ENCODE results near the gene GAS2. TPM values are rescaled to one million over a fixed set of nuclear protein-coding genes. Genes with fewer than 3 reads are reported as not detected.

The GAS2 gene
- total RNA-seq, 2 donors from 2014 or later: 0.95 TPM; not detected in 1

DNA sequence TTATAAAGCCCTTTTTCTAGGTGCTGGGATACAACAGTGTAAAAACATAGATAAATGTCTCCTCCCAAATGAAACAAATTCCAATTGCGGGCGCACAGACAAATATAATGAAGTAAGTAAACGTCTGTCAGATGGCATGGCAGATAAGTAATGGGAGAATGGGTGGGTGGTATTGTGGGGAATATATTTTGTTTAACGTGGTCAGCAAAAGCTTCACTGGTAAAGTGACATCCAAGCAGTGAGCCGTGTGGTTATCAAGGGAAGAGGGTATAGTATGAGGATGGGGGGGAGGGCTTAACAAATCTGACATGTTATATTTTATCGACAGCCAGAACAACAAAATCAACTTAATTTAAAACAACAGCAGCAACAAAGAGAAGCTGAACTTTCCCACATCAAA is 162.0 kb downstream of the GAS2 start:
- Histone ChIP-seq H3K27ac (no peak overlapping the region), H3K27me3 (replicated peaks; ENCODE audit: insufficient read depth) (no peaks in the 10 kb centered on the region), H3K9me3 (no peaks in the 10 kb centered on the region), H3K36me3 (peaks cover 5% of the 10 kb centered on the region), H3K4me3 (peak overlapping the region; percentile 100), H3K4me1 (ENCODE audit: control insufficient read depth in 1 of 2, low read depth in 2 of 2) (peaks cover 9 to 11% of the 10 kb centered on the region in 2 donors)
- ATAC-seq (ENCODE audit: insufficient number of reproducible peaks, low FRiP score, low read depth) (no peak), DNase-seq (ENCODE audit: low spot score) (no peak)
- no peak for TF ChIP-seq CTCF (IDR thresholded peaks at IDR 0.05)

DNA sequence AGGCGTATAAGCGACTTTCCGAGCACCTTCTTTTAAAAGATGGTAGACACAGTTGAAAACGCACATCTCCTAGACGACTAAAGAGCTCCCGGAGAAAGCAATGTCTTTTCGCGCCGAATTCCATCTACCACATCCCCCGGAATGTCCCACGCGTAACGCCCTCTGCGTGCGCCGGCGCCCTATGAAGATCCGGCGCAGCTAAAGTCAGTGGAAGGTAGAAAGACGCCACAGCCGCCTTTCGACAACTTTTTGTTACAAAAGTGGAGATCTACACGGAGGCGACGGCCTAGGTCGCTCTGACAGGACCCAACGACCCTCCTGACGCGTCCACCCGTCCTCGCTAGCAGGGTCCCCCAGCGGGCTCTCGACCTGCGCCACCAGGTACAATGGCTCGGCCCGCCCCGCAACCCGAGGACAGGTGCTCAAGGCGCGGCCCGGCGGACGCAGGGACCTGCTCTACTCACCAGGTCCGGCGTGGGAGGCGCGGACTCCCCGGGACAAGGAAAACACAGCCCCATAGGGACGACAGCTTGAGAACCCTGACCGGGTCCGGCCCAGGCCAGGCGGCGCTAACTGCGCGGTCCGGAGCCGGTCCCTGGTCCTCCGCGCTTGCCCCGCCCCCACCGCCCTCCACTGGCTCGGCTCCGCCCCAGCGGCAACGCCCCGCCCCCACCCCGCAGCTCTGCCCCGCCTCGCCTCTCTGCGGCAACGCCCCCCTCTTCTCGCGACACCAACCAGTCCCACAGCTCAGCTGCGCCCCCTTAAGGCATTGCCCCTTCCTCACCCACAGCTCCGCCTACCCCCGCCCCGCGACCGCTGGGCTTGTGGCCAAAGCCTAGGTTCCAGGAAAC is 163.0 kb downstream of the GAS2 start, which contains the start of gene SVIP:
SVIP (minus strand) TSS at position 571 of the 851 bp plus-strand sequence; CDS start at position 518, 53 bp downstream.
- H3K27me3 ChIP-seq (replicated peaks; ENCODE audit: insufficient read depth): no peaks in the 10 kb centered on the region
- TF ChIP-seq CTCF (IDR thresholded peaks at IDR 0.05): peak; percentile 50
- H3K4me1 ChIP-seq (ENCODE audit: control insufficient read depth in 1 of 2, low read depth in 2 of 2): peaks cover 9 to 11% of the 10 kb centered on the region in 2 donors
- H3K27ac ChIP-seq: peak within 1 kb of the TSS; percentile 83 to 84
- DNase-seq (ENCODE audit: low spot score) (peak; percentile 81), ATAC-seq (ENCODE audit: insufficient number of reproducible peaks, low FRiP score, low read depth) (peak; percentile 90)
- no peaks in the 10 kb centered on the region for H3K9me3 ChIP-seq
- H3K4me3 ChIP-seq: peak within 1 kb of the TSS; percentile 100
- H3K36me3 ChIP-seq: peaks cover 4% of the 10 kb centered on the region

- no peaks in the 10 kb centered on the region for H3K9me3 ChIP-seq
- H3K4me1 ChIP-seq (ENCODE audit: control insufficient read depth in 1 of 2, low read depth in 2 of 2): peaks cover 9 to 11% of the 10 kb centered on the region in 2 donors
- H3K36me3 ChIP-seq: no peaks in the 10 kb centered on the region
- H3K27ac ChIP-seq: no peak overlapping the region
- no peaks in the 10 kb centered on the region for H3K27me3 ChIP-seq (replicated peaks; ENCODE audit: insufficient read depth)
- ATAC-seq (ENCODE audit: insufficient number of reproducible peaks, low FRiP score, low read depth) (no peak), DNase-seq (ENCODE audit: low spot score) (no peak)
- no peak for TF ChIP-seq CTCF (IDR thresholded peaks at IDR 0.05)
- peak overlapping the region; percentile 100 for H3K4me3 ChIP-seq
Measured at GRCh38 chr11:22830082-22830414, 163.6 kb downstream of the GAS2 start.

DNA sequence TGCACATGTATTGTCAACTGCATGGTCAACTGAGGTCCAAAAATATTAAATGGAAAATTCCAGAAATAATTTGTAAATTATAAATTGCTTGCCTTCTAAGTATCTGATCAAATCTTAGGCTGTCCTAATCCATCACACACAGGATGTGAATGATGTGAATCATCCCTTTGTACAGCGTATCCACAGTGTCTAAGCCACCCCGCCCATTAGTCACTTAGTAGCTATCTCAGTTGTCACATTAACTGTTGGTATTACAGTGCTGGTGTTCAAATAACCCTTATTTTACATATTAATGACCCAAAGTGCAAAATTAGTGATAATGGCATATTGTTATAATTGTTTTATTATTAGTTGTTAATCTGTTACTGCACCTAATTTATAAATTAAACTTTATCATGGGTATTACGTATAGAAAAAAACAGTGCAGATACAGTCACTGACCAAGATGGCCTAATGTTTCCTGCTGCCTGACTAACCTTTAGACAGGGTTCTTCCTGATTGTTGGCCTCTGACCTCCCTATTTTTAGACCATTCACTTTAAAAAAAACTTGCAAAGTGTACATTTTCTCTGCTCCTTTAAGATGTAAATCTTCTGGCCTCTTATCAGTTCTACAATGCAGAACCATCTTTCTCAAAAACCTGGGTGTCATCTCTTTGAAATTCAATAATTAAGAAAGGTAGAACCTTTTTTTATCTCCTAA is 166.1 kb downstream of the GAS2 start:
- Histone ChIP-seq H3K36me3 (no peaks in the 10 kb centered on the region), H3K4me3 (no peak overlapping the region), H3K27ac (no peak overlapping the region), H3K27me3 (replicated peaks; ENCODE audit: insufficient read depth) (no peaks in the 10 kb centered on the region), H3K9me3 (no peaks in the 10 kb centered on the region), H3K4me1 (ENCODE audit: control insufficient read depth in 1 of 2, low read depth in 2 of 2) (peaks cover 9 to 11% of the 10 kb centered on the region in 2 donors)
- TF ChIP-seq CTCF (IDR thresholded peaks at IDR 0.05): no peak
- no peak for ATAC-seq (ENCODE audit: insufficient number of reproducible peaks, low FRiP score, low read depth)
- DNase-seq (ENCODE audit: low spot score): no peak

DNA sequence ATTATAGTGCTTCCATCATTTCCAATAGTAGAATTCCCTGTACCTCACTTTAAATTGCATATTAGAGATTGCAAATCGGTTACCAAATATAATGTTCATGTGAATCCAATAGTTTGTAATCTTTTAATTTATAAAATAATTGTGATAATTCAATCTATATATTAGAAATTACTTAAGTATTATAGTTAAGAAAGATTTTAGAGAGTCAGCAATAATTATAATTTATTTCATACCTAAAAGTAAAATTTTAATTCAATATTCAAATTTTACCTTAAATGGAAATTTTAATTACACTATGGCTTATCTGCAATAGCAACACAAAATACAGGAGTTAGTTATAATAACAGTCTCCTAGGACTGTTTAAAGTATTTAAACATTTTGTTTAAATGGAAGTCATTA is 180.3 kb downstream of the GAS2 start:
- Histone ChIP-seq H3K36me3 (no peaks in the 10 kb centered on the region), H3K4me1 (ENCODE audit: control insufficient read depth in 1 of 2, low read depth in 2 of 2) (no peaks in the 10 kb centered on the region), H3K4me3 (no peak overlapping the region), H3K9me3 (no peaks in the 10 kb centered on the region), H3K27me3 (replicated peaks; ENCODE audit: insufficient read depth) (no peaks in the 10 kb centered on the region), H3K27ac (no peak overlapping the region)
- DNase-seq (ENCODE audit: low spot score) (no peak), ATAC-seq (ENCODE audit: insufficient number of reproducible peaks, low FRiP score, low read depth) (no peak)
- no peak for TF ChIP-seq CTCF (IDR thresholded peaks at IDR 0.05)
